Activated CD4-positive, alpha-beta memory T cell treated with anti-CD3 and anti-CD28 coated beads for 36 hours (primary cell): ENCODE results near the gene THAP3. TPM values are rescaled to one million over a fixed set of nuclear protein-coding genes. Genes with fewer than 3 reads are reported as not detected.
"Not testable (repeated sequence)": the region's sequence is repeated elsewhere in the genome, so short reads cannot be mapped to it uniquely, and the experiment has no call there.

Experiments used
- CTCF ChIA-PET: fragments of 350-600 bp; sonication (Branson Sonifier 250); formaldehyde crosslinking; loops from one replicate; lab custom pipeline; 2021; ENCODE audit warnings: antibody characterized with exemption, inconsistent platforms; lab: Charles Lee
- POLR2A ChIA-PET: fragments of 350-600 bp; sonication (Branson Sonifier 250); formaldehyde crosslinking; loops from one replicate; lab custom pipeline; 2021; ENCODE audit warnings: antibody characterized with exemption; lab: Charles Lee
- DNase-seq: peaks from one replicate; pipeline ENCODE4 v3.0.0-alpha.2; 2020
- H3K27ac Mint-ChIP-seq: one replicate; pipeline ENCODE4 v1.8.0; 2021; ENCODE audit warnings: mixed read lengths
- H3K27me3 Mint-ChIP-seq: one replicate; pipeline ENCODE4 v1.8.0; 2021; ENCODE audit warnings: mixed read lengths
- H3K36me3 Mint-ChIP-seq: one replicate; pipeline ENCODE4 v1.8.0; 2021; ENCODE audit warnings: mixed read lengths
- H3K4me1 Mint-ChIP-seq: one replicate; pipeline ENCODE4 v1.8.0; 2021; ENCODE audit warnings: low read depth, mixed read lengths
- H3K4me3 Mint-ChIP-seq: one replicate; pipeline ENCODE4 v1.8.0; 2021; ENCODE audit warnings: mild to moderate bottlenecking, mixed read lengths
- H3K9me3 Mint-ChIP-seq: one replicate; pipeline ENCODE4 v1.8.0; 2021; ENCODE audit warnings: mixed read lengths
- intact Hi-C: fragments of 100-400 bp; cut with micrococcal nuclease; formaldehyde crosslinking; loops from one replicate; pipeline ENCODE4 v1.15.1; 2023
- total RNA-seq, 2 experiments: library from RNA; stranded (reverse); gene quantifications; one replicate each; pipeline ENCODE4 v1.2.3, GENCODE V29; 2021

The THAP3 gene
- total RNA-seq, 2 experiments from 2014 or later: 22.8 TPM

GRCh38 chr1:6646499-6647148 is 22.0 kb downstream of the THAP3 start:
- ChIA-PET POLR2A (no interaction called here), CTCF (interaction anchor here (0.6 to 2.7 kb wide), 10 partner anchors 12 to 446 kb away, joined by 3 to 20 read pairs (median 4); partner anchors contain the start of genes NOL9, PLEKHG5 and TAS1R1)
- no peak overlapping the region for H3K27ac Mint-ChIP-seq
- intact Hi-C loops: loop anchor here (1.0 to 5.0 kb wide), 2 partner anchors 160 to 224 kb away; partner anchors contain the start of gene ESPN
- no peaks in the 10 kb centered on the region for H3K27me3 Mint-ChIP-seq
- no peaks in the 10 kb centered on the region for H3K4me1 Mint-ChIP-seq
- H3K9me3 Mint-ChIP-seq: no peaks in the 10 kb centered on the region
- H3K4me3 Mint-ChIP-seq: no peak overlapping the region
- H3K36me3 Mint-ChIP-seq: peaks cover 23% of the 10 kb centered on the region
- DNase-seq: peak; percentile 34

GRCh38 chr1:6648556-6648955 is 23.9 kb downstream of the THAP3 start:
- intact Hi-C loops: loop anchor here (5.0 kb wide), 1 partner anchor 226 kb away; the partner anchor contains the start of gene ESPN
- ChIA-PET CTCF (interaction anchor here (0.6 to 1.3 kb wide), 4 partner anchors 8 to 168 kb away, joined by 3 to 4 read pairs (median 3); no protein-coding TSS in a partner anchor), POLR2A (no interaction called here)
- Mint-ChIP-seq H3K9me3 (no peaks in the 10 kb centered on the region), H3K4me3 (no peak overlapping the region), H3K27me3 (no peaks in the 10 kb centered on the region), H3K36me3 (peaks cover 18% of the 10 kb centered on the region), H3K4me1 (no peaks in the 10 kb centered on the region), H3K27ac (no peak overlapping the region)
- DNase-seq: no peak

- POLR2A ChIA-PET: no interaction called here
- H3K9me3 Mint-ChIP-seq: no peaks in the 10 kb centered on the region
- no peaks in the 10 kb centered on the region for H3K4me1 Mint-ChIP-seq
- intact Hi-C loops: no loop called here
- CTCF ChIA-PET: interaction anchor here (0.6 kb wide), 1 partner anchor 52 kb away, joined by 3 read pairs; no protein-coding TSS in a partner anchor
- no peak overlapping the region for H3K27ac Mint-ChIP-seq
- H3K4me3 Mint-ChIP-seq: no peak overlapping the region
- no peaks in the 10 kb centered on the region for H3K27me3 Mint-ChIP-seq
- no peak for DNase-seq
- peaks cover 6% of the 10 kb centered on the region for H3K36me3 Mint-ChIP-seq
Observed at GRCh38 chr1:6651909-6652308, 27.2 kb downstream of the THAP3 start.

GRCh38 chr1:6652986-6653385 is 28.3 kb downstream of the THAP3 start:
- DNase-seq: no peak
- no peak overlapping the region for H3K27ac Mint-ChIP-seq
- no peaks in the 10 kb centered on the region for H3K27me3 Mint-ChIP-seq
- CTCF ChIA-PET: no interaction called here
- H3K4me3 Mint-ChIP-seq: no peak overlapping the region
- H3K4me1 Mint-ChIP-seq: no peaks in the 10 kb centered on the region
- intact Hi-C loops: no loop called here
- H3K9me3 Mint-ChIP-seq: no peaks in the 10 kb centered on the region
- H3K36me3 Mint-ChIP-seq: peaks cover 6% of the 10 kb centered on the region
- POLR2A ChIA-PET: no interaction called here

GRCh38 chr1:6653436-6654290 is 29.0 kb downstream of the THAP3 start:
- no peaks in the 10 kb centered on the region for H3K4me1 Mint-ChIP-seq
- intact Hi-C loops: no loop called here
- ChIA-PET CTCF (interaction anchor here (0.7 to 1.5 kb wide), 2 partner anchors 16 to 48 kb away, joined by 3 read pairs; partner anchors contain the start of gene DNAJC11), POLR2A (no interaction called here)
- DNase-seq: no peak
- H3K36me3 Mint-ChIP-seq: peaks cover 6% of the 10 kb centered on the region
- H3K9me3 Mint-ChIP-seq: no peaks in the 10 kb centered on the region
- H3K27me3 Mint-ChIP-seq: no peaks in the 10 kb centered on the region
- H3K27ac Mint-ChIP-seq: no peak overlapping the region
- H3K4me3 Mint-ChIP-seq: no peak overlapping the region

- no peak for DNase-seq
- Mint-ChIP-seq H3K36me3 (peaks cover 5% of the 10 kb centered on the region), H3K27me3 (no peaks in the 10 kb centered on the region), H3K27ac (no peak overlapping the region), H3K4me1 (no peaks in the 10 kb centered on the region), H3K9me3 (no peaks in the 10 kb centered on the region), H3K4me3 (no peak overlapping the region)
- intact Hi-C loops: no loop called here
- CTCF ChIA-PET: interaction anchor here (1.7 kb wide), 1 partner anchor 9 kb away, joined by 4 read pairs; no protein-coding TSS in a partner anchor
- POLR2A ChIA-PET: no interaction called here
Observed at GRCh38 chr1:6657138-6657537, 32.5 kb downstream of the THAP3 start.

GRCh38 chr1:6658359-6659060 is 33.8 kb downstream of the THAP3 start:
- intact Hi-C loops: no loop called here
- CTCF ChIA-PET: no interaction called here
- H3K4me1 Mint-ChIP-seq: no peaks in the 10 kb centered on the region
- no peaks in the 10 kb centered on the region for H3K27me3 Mint-ChIP-seq
- no peaks in the 10 kb centered on the region for H3K9me3 Mint-ChIP-seq
- H3K36me3 Mint-ChIP-seq: peaks cover 8% of the 10 kb centered on the region
- H3K4me3 Mint-ChIP-seq: no peak overlapping the region
- POLR2A ChIA-PET: no interaction called here
- DNase-seq: no peak
- H3K27ac Mint-ChIP-seq: no peak overlapping the region

GRCh38 chr1:6660415-6661049 is 35.9 kb downstream of the THAP3 start:
- intact Hi-C loops: no loop called here
- H3K36me3 Mint-ChIP-seq: peaks cover 15% of the 10 kb centered on the region
- H3K4me1 Mint-ChIP-seq: no peaks in the 10 kb centered on the region
- no peak overlapping the region for H3K4me3 Mint-ChIP-seq
- no peak overlapping the region for H3K27ac Mint-ChIP-seq
- POLR2A ChIA-PET: interaction anchor here (0.6 kb wide), 1 partner anchor 1069 kb away, joined by 3 read pairs; no protein-coding TSS in a partner anchor
- no peak for DNase-seq
- H3K9me3 Mint-ChIP-seq: no peaks in the 10 kb centered on the region
- H3K27me3 Mint-ChIP-seq: no peaks in the 10 kb centered on the region
- CTCF ChIA-PET: no interaction called here

GRCh38 chr1:6662468-6662867 is 37.8 kb downstream of the THAP3 start:
- H3K27ac Mint-ChIP-seq, H3K9me3 Mint-ChIP-seq, POLR2A ChIA-PET, H3K4me3 Mint-ChIP-seq, H3K4me1 Mint-ChIP-seq, H3K27me3 Mint-ChIP-seq, CTCF ChIA-PET, intact Hi-C loops, DNase-seq: not testable (repeated sequence)
- H3K36me3 Mint-ChIP-seq: peaks cover 16% of the 10 kb centered on the region

GRCh38 chr1:6666696-6667095 is 42.0 kb downstream of the THAP3 start:
- Mint-ChIP-seq H3K27me3 (no peaks in the 10 kb centered on the region), H3K36me3 (peaks cover 19% of the 10 kb centered on the region), H3K27ac (no peak overlapping the region), H3K4me1 (no peaks in the 10 kb centered on the region), H3K4me3 (no peak overlapping the region), H3K9me3 (no peaks in the 10 kb centered on the region)
- no peak for DNase-seq
- ChIA-PET POLR2A (no interaction called here), CTCF (interaction anchor here (1.3 kb wide), 1 partner anchor 35 kb away, joined by 3 read pairs; the partner anchor contains the start of gene DNAJC11)
- intact Hi-C loops: no loop called here

- ChIA-PET POLR2A (no interaction called here), CTCF (interaction anchor here (1.0 kb wide), 1 partner anchor 19 kb away, joined by 3 read pairs; no protein-coding TSS in a partner anchor)
- H3K27ac Mint-ChIP-seq: no peak overlapping the region
- intact Hi-C loops: no loop called here
- DNase-seq: no peak
- H3K9me3 Mint-ChIP-seq: no peaks in the 10 kb centered on the region
- H3K36me3 Mint-ChIP-seq: peaks cover 19% of the 10 kb centered on the region
- no peaks in the 10 kb centered on the region for H3K4me1 Mint-ChIP-seq
- H3K4me3 Mint-ChIP-seq: no peak overlapping the region
- H3K27me3 Mint-ChIP-seq: no peaks in the 10 kb centered on the region
Observed at GRCh38 chr1:6667139-6667538, 42.5 kb downstream of the THAP3 start.
